EH (cell line): ENCODE data around the gene IPO5.

Experiments used
- DNase-seq: peaks from one replicate; pipeline ENCODE4 v3.0.0-alpha.2; 2015; ENCODE audit warnings: low read depth

The IPO5 gene

DNA sequence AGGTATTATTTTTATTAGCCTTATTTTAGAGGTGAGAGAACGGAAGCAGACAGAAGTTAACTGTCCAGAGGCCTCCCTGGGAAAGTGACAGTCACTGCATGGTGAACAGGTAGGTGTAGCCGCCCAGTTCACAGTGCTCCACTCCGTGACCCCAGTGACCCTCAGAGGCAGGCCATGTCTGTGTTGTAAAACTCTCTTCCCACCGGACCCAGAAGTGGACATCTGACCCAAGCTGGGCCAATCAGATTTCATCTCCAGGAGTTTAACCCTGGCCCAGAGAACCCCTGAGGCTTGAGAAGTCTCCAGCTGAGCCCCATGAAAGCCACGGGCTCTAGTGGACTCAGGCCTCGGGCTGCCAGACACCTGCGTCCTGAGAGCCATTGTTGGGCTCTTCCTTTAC, 105.8 kb downstream of the IPO5 start:
- DNase-seq = no peak

DNA sequence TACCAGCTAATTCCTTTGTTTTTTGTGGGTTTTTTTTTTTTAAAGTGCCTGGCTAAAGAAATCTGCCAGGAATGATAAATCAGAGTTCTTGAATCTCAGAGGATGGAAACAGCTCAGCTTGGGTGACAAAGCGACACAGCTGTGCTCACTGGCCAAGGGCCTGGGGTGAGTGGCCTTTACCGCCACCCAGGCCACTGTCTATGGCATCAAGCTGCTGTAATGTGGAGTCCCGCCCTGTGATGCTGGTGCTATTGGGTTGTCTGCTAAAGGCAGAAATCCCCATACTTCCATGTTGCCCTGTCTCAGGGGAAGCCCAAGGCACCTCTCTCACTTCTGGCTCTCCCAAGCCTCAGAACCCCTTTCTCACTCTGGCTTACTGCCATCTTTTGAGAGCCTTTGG, 106.8 kb downstream of the IPO5 start:
- DNase-seq = no peak

DNA sequence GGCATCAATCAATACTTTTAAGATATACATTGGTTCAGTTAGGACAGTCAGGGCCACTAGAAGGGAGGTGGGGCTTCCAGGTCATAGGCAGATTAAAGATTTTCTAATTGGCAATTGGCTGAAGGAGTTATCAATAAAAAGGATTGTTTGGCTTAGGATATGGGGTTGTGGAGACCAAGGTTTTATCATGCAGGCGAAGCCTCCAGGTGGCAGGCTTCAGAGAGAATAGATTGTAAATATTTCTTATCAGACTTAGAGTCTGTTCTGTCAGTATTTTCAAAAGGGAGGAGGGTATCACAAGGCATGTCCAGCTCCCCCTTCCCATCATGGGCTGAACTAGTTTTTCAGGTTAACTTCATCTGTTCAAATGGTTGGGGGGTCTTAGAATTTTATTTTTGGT, 112.0 kb downstream of the IPO5 start:
- no peak for DNase-seq

DNA sequence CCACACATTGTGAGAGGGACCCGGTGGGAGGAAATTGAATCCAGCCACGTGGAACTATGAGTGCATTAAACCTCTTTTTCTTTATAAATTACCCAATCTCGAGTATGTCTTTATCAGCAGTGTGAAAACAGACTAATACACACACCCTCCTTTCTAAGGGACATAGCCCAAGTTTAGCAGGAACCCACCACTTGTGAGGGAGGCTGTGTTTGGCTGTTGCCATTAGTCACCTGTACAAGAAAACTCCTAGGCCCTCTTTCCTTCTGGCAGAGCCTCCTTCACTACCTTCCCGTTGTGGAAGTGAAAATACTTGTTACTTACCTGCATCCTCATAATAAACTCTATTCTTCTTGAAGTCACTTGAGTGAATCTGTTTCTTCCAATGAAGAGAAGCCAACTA, 113.2 kb downstream of the IPO5 start:
- no peak for DNase-seq

DNA sequence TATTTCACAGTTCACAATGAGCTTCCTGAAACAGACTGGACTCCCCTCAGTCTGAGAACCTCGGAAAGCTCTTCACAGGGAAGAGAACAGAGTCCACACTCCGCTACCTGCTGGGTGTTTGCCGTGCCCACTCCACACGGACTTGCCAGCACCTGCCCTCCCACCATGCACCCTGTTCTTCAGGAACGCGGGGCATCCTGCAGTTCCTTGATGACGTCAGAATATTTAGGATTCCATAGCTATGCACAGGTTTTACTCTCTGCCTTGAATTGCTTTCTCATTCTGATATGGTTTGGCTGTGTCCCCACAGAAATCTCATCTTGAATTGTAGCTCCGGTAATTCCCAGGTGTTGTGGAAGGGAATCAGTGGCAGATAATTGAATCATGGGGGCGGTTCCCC, 115.0 kb downstream of the IPO5 start:
- DNase-seq = no peak

DNA sequence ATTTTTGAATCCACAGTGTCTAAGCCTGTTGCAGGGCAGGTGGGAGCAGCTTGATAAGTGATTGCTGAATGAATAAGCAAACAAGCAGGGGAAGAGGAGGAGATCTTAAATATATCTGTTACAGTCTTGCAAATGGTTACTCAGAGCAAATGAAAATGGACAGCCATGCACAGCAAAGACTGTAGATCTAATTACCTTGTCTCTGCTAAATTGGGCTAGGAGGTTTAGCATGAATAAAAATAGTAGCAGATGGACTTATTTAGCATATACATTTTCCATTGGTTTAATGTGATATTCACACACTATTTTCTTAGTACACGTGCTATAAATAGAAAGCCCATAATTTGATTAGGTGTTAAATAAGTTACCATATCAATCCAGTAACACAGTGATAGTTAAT, 116.5 kb downstream of the IPO5 start:
- no peak for DNase-seq

DNA sequence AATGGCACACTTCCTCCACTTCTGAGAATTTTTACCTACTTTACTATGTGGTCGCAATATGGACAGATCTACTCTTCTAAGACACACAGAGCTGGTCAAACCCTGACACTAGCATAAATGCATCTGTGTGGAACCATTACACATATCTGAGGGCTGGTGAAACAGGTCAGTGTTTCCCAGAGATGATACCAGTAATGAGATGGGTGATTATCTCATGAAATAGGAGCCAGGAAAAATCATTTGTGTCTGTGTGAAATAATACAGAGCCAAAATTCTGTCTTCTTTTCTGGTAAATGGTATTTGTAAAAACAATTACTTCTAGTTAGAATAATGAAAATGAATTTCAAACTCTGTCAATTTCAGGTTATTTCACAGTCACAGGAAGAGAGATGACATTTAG, 117.8 kb downstream of the IPO5 start:
- no peak for DNase-seq

DNA sequence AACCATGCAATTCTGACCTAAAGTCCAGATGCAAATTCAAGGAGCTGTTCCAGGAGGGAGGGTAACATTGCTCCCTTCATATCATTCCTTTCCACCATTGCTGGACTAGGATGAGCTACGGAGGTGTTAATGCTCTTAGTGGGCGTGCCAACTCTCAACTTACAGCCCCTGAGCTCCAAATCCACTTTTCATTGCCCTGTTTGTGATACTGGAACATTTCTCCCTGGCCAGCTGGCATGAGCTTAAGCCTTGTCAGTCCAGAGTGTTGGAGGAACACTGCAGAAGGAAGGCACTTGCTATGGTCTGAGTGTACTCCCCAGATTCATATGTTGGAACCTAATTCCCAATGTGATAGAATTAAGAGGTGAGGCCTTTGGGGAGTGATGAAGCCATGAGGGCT, 119.0 kb downstream of the IPO5 start:
- no peak for DNase-seq
